ENCODE results near the gene GLOD4.
"Not testable (repeated sequence)": the region's sequence is repeated elsewhere in the genome, so short reads cannot be mapped to it uniquely, and the experiment has no call there.

The GLOD4 gene

GRCh38 chr17:801660-802059 is 19.6 kb upstream of the GLOD4 start:
- no peak for DNase-seq

GRCh38 chr17:800446-801242 is 18.6 kb upstream of the GLOD4 start:
- DNase-seq, result no peak

GRCh38 chr17:799261-799660 is 17.2 kb upstream of the GLOD4 start:
- no peak for DNase-seq

- DNase-seq, result no peak
Observed at GRCh38 chr17:798246-798645, 16.2 kb upstream of the GLOD4 start.

GRCh38 chr17:797236-797840 is 15.3 kb upstream of the GLOD4 start:
- DNase-seq, result no peak

- no peak for DNase-seq
Observed at GRCh38 chr17:796609-797008, 14.5 kb upstream of the GLOD4 start.

- no peak for DNase-seq
Observed at GRCh38 chr17:795721-796120, 13.6 kb upstream of the GLOD4 start.

GRCh38 chr17:795276-795675 is 13.2 kb upstream of the GLOD4 start:
- DNase-seq, result no peak

GRCh38 chr17:794876-795275 is 12.8 kb upstream of the GLOD4 start:
- no peak for DNase-seq

- no peak for DNase-seq
Observed at GRCh38 chr17:792277-792676, 10.2 kb upstream of the GLOD4 start.

- no peak for DNase-seq
Observed at GRCh38 chr17:791829-792228, 9.7 kb upstream of the GLOD4 start.

- not testable (repeated sequence) for DNase-seq
Observed at GRCh38 chr17:790874-791247, 8.8 kb upstream of the GLOD4 start.

- DNase-seq, result not testable (repeated sequence)
Observed at GRCh38 chr17:789931-790873, 8.1 kb upstream of the GLOD4 start.

- DNase-seq, result no peak
Observed at GRCh38 chr17:789160-789840, 7.2 kb upstream of the GLOD4 start.

GRCh38 chr17:788551-788950 is 6.5 kb upstream of the GLOD4 start:
- DNase-seq, result no peak

GRCh38 chr17:787641-788221 is 5.7 kb upstream of the GLOD4 start:
- DNase-seq, result no peak

- DNase-seq, result not testable (repeated sequence)
Observed at GRCh38 chr17:785901-786300, 3.8 kb upstream of the GLOD4 start.

GRCh38 chr17:784143-784542 is 2.1 kb upstream of the GLOD4 start:
- DNase-seq, result no peak

- DNase-seq, result no peak
Observed at GRCh38 chr17:778096-778495, 4.0 kb downstream of the GLOD4 start.

- DNase-seq, result no peak
Observed at GRCh38 chr17:774313-774584, 7.8 kb downstream of the GLOD4 start.

- no peak for DNase-seq
Observed at GRCh38 chr17:773467-774312, 8.4 kb downstream of the GLOD4 start.

GRCh38 chr17:773016-773415 is 9.1 kb downstream of the GLOD4 start:
- DNase-seq, result no peak
